Measurements from ENCODE around the gene CHST8. TPM values are rescaled to one million over a fixed set of nuclear protein-coding genes. Genes with fewer than 3 reads are reported as not detected.

Gene CHST8
- total RNA-seq, 1 experiment from 2014 or later = not detected

DNA sequence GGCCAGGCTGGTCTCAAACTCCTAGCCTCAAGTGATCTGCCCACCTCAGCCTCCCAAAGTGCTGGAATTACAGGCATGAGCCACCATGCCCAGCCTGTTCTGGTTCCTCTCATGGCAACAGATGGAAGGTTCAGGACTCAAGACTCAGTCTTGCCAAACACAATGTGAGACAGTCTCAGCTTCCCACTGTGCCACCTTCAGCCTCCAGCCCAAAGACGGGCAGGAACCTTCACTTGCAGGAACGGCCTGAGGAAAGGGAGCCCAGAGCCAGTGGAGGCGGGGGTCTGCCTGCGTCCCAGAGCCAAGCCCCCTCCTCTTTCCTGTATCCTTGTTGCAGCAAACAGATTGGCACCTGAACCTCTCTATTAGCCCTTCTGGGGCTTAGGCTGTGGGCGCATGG lies 2.9 kb upstream of the CHST8 start:
- no peak for TF ChIP-seq EZH2 (IDR thresholded peaks at IDR 0.05; ENCODE audit: low read depth)
- TF ChIP-seq, protein P1, sequence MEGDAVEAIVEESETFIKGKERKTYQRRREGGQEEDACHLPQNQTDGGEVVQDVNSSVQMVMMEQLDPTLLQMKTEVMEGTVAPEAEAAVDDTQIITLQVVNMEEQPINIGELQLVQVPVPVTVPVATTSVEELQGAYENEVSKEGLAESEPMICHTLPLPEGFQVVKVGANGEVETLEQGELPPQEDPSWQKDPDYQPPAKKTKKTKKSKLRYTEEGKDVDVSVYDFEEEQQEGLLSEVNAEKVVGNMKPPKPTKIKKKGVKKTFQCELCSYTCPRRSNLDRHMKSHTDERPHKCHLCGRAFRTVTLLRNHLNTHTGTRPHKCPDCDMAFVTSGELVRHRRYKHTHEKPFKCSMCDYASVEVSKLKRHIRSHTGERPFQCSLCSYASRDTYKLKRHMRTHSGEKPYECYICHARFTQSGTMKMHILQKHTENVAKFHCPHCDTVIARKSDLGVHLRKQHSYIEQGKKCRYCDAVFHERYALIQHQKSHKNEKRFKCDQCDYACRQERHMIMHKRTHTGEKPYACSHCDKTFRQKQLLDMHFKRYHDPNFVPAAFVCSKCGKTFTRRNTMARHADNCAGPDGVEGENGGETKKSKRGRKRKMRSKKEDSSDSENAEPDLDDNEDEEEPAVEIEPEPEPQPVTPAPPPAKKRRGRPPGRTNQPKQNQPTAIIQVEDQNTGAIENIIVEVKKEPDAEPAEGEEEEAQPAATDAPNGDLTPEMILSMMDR (conservative IDR thresholded peaks at IDR 0.05) = no peak
- no peak overlapping the region for H3K4me3 ChIP-seq
- no peaks in the 10 kb centered on the region for H4K20me1 ChIP-seq (ENCODE audit: insufficient read depth)
- peaks cover 62% of the 10 kb centered on the region for H3K27me3 ChIP-seq (ENCODE audit: insufficient read depth, low read depth)
- H3K36me3 ChIP-seq (ENCODE audit: low read depth) = no peaks in the 10 kb centered on the region
- H3K9me2 ChIP-seq (ENCODE audit: insufficient read depth) = no peaks in the 10 kb centered on the region
- no peak overlapping the region for H3K27ac ChIP-seq
- POLR2A ChIA-PET (ENCODE audit: unreplicated experiment) = no interaction called here
- H3F3A ChIP-seq (ENCODE audit: insufficient read depth, low read depth) = no peaks in the 10 kb centered on the region
- DNase-seq = no peak
- CTCF ChIA-PET = no interaction called here
- no peaks in the 10 kb centered on the region for H3K4me1 ChIP-seq (replicated peaks; ENCODE audit: insufficient read depth)
- H3K79me2 ChIP-seq (ENCODE audit: low read depth) = no peaks in the 10 kb centered on the region
- no peaks in the 10 kb centered on the region for H3K9me3 ChIP-seq (ENCODE audit: insufficient read depth, low read depth)
- BruUV-seq (replicated peaks) = no TSS peak
- intact Hi-C loops (cut with micrococcal nuclease; ENCODE audit: unreplicated experiment) = no loop called here
- H3K4me2 ChIP-seq = no peak overlapping the region
- H2AFZ ChIP-seq = no peak overlapping the region

DNA sequence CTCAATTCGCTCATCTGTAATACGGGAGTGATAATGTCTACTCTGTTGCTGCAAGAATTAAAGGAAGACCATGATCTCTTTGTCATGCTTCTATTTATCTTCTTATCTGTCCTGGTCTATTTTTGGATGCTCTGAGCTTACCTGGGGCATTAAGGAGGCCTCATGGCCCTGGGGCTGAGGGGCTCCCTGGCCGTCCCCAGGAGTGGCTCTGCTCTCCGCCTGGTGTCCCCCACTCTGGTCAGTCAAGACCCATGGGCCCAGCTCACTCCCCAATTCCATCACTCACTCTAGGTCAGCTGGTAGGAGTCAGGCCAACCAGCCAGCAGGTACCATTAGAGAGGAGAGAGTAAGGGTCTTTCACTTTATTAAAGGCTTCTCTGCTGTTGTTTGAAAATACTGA lies 1.1 kb upstream of the CHST8 start:
- Histone ChIP-seq H3K36me3 (ENCODE audit: low read depth) (no peaks in the 10 kb centered on the region), H3K4me2 (no peak overlapping the region), H3K9me3 (ENCODE audit: insufficient read depth, low read depth) (no peaks in the 10 kb centered on the region), H2AFZ (no peak overlapping the region), H3K79me2 (ENCODE audit: low read depth) (no peaks in the 10 kb centered on the region), H3K4me1 (replicated peaks; ENCODE audit: insufficient read depth) (no peaks in the 10 kb centered on the region), H3F3A (ENCODE audit: insufficient read depth, low read depth) (no peaks in the 10 kb centered on the region), H3K27me3 (ENCODE audit: insufficient read depth, low read depth) (peaks cover 62% of the 10 kb centered on the region), H4K20me1 (ENCODE audit: insufficient read depth) (no peaks in the 10 kb centered on the region), H3K9me2 (ENCODE audit: insufficient read depth) (no peaks in the 10 kb centered on the region), H3K4me3 (no peak overlapping the region), H3K27ac (no peak overlapping the region)
- ChIA-PET POLR2A (ENCODE audit: unreplicated experiment) (no interaction called here), CTCF (no interaction called here)
- BruUV-seq (replicated peaks) = no TSS peak
- no peak for DNase-seq
- TF ChIP-seq EZH2 (IDR thresholded peaks at IDR 0.05; ENCODE audit: low read depth) = no peak
- TF ChIP-seq, protein P1 (conservative IDR thresholded peaks at IDR 0.05) = no peak
- intact Hi-C loops (cut with micrococcal nuclease; ENCODE audit: unreplicated experiment) = no loop called here

DNA sequence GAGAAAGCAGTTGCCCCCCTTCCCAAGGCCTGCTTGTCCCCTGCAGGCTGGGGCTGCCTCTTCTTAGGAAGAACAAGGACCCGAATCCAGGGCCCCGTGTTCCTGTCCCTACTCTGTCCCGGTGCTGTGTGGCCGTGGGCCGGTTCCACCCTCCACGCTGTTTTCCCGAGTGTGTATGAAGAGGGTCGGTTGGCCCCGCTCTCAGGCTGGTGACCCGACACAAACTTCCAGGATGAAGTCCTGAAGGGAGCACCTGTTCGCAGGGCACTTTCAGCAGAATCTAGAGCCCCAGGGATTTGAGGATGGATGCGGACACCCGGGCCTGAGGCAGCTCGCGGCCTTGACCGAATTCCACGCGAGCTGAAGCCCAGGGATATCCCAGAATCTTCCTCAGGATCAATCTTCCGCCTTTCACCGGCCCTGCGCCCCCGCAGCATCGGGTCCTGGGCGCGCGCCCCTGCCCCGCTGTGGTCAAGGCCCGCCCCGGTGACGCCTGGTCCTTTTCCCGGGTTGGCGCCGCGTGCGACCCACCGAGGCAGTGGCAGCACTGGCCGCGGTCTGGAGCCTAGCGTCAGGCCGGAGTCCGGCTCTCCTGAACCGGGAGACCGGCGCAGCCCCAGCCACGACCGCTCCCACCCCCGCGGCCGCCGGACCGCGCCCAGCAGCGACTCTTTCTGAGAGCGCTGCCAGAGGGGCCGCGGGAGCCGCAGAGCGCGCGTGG lies 528 bp upstream of the CHST8 start:
- no peak overlapping the region for H3K4me2 ChIP-seq
- ChIA-PET CTCF (no interaction called here), POLR2A (ENCODE audit: unreplicated experiment) (no interaction called here)
- H3K79me2 ChIP-seq (ENCODE audit: low read depth) = no peaks in the 10 kb centered on the region
- no peak overlapping the region for H3K27ac ChIP-seq
- TF ChIP-seq, protein P1 (conservative IDR thresholded peaks at IDR 0.05) = no peak
- BruUV-seq (replicated peaks) = no TSS peak
- no peak overlapping the region for H3K4me3 ChIP-seq
- no peaks in the 10 kb centered on the region for H3K9me2 ChIP-seq (ENCODE audit: insufficient read depth)
- H3K27me3 ChIP-seq (ENCODE audit: insufficient read depth, low read depth) = peaks cover 63% of the 10 kb centered on the region
- no peaks in the 10 kb centered on the region for H3K36me3 ChIP-seq (ENCODE audit: low read depth)
- H2AFZ ChIP-seq = no peak overlapping the region
- DNase-seq = no peak
- H3K9me3 ChIP-seq (ENCODE audit: insufficient read depth, low read depth) = no peaks in the 10 kb centered on the region
- no peaks in the 10 kb centered on the region for H3K4me1 ChIP-seq (replicated peaks; ENCODE audit: insufficient read depth)
- intact Hi-C loops (cut with micrococcal nuclease; ENCODE audit: unreplicated experiment) = no loop called here
- H3F3A ChIP-seq (ENCODE audit: insufficient read depth, low read depth) = no peaks in the 10 kb centered on the region
- H4K20me1 ChIP-seq (ENCODE audit: insufficient read depth) = no peaks in the 10 kb centered on the region
